Thyroid gland (tissue), 4 donors: ENCODE measurements around the gene LOXL1. TPM values are rescaled to one million over a fixed set of nuclear protein-coding genes. Genes with fewer than 3 reads are reported as not detected.

Experiments
- DNase-seq, 2 donors: peaks; one replicate each; pipeline ENCODE4 v3.0.0-alpha.2; 2019
- H3K27ac ChIP-seq, 3 donors: fragments of 200-600 bp; sonication (generic); 1 replicate in 2 of 3; 2 replicates in 1 of 3; pipeline ENCODE4 v1.5.1; 2016 to 2019; ENCODE audit warnings: mild to moderate bottlenecking in 1 of 3, moderate library complexity in 1 of 3
- H3K27me3 ChIP-seq: fragments of 200-600 bp; sonication (generic); one replicate; pipeline ENCODE4 v1.5.1; 2019
- H3K36me3 ChIP-seq, 2 donors: fragments of 200-600 bp; sonication (generic); one replicate each; pipeline ENCODE4 v1.5.1; 2016 to 2019
- H3K4me1 ChIP-seq, 2 donors: fragments of 200-600 bp; sonication (generic); one replicate each; pipeline ENCODE4 v1.5.1; 2017 to 2019
- H3K4me3 ChIP-seq, 3 donors: fragments of 200-600 bp; sonication (generic); replicated peaks in 1 of 3; 1 replicate in 2 of 3; 2 replicates in 1 of 3; pipeline ENCODE4 v1.5.1; 2016; ENCODE audit warnings: mild to moderate bottlenecking in 1 of 3
- H3K9me3 ChIP-seq: fragments of 200-600 bp; sonication (generic); one replicate; pipeline ENCODE4 v1.5.1; 2017
- CTCF ChIP-seq, 6 experiments: fragments of 200-600 bp in 3 of 6; fragments of 450-650 bp in 3 of 6; sonication (generic) in 3 of 6; IDR thresholded peaks; one replicate each; pipeline ENCODE4 v1.5.1; 2016 to 2019; ENCODE audit warnings: antibody characterized with exemption in 6 of 6, mild to moderate bottlenecking in 2 of 6, inconsistent platforms in 1 of 6, moderate library complexity in 1 of 6
- POLR2A ChIP-seq, 2 donors: fragments of 450-650 bp; IDR thresholded peaks; one replicate each; pipeline ENCODE4 v1.6.1; 2017; ENCODE audit warnings: antibody characterized with exemption in 2 of 2, mild to moderate bottlenecking in 2 of 2, moderate library complexity in 1 of 2
- WGBS, 2 donors: methylation state at CpG; one replicate each; pipeline ENCODE4 v1.1.5; 2017; 5-methylcytosine and 5-hydroxymethylcytosine counted together
- intact Hi-C: fragments of 100-400 bp; cut with DNase I; formaldehyde crosslinking; loops from one replicate; pipeline ENCODE4 v1.15.1; 2023
- total RNA-seq, 4 donors: library from RNA; depleted of rRNA; stranded (reverse); fragments of >200 nt; gene quantifications; one replicate each; pipeline ENCODE4 v1.2.3, GENCODE V29; 2016

The LOXL1 gene
- total RNA-seq, 4 donors from 2014 or later = 9.9 to 15.2 (median 12.0) TPM

GRCh38 chr15:73900095-73900712, 26.1 kb upstream of the LOXL1 start:
- no peak for DNase-seq
- Histone ChIP-seq H3K36me3 (no peaks in the 10 kb centered on the region), H3K27me3 (no peaks in the 10 kb centered on the region), H3K4me3 (no peak overlapping the region), H3K4me1 (no peaks in the 10 kb centered on the region), H3K27ac (no peak overlapping the region), H3K9me3 (no peaks in the 10 kb centered on the region)
- intact Hi-C loops = loop anchor here (10.0 kb wide), 1 partner anchor 195 kb away; no protein-coding TSS in a partner anchor
- WGBS, 2 donors = 90 to 93% methylated on average over 8 to 10 of the region's 10 CpGs
- no peak for TF ChIP-seq POLR2A (IDR thresholded peaks at IDR 0.05)

GRCh38 chr15:73901126-73901810, 25.0 kb upstream of the LOXL1 start:
- Histone ChIP-seq H3K36me3 (no peaks in the 10 kb centered on the region), H3K27me3 (no peaks in the 10 kb centered on the region), H3K4me1 (no peaks in the 10 kb centered on the region), H3K27ac (no peak overlapping the region), H3K4me3 (no peak overlapping the region), H3K9me3 (no peaks in the 10 kb centered on the region)
- intact Hi-C loops = loop anchor here (10.0 kb wide), 1 partner anchor 196 kb away; no protein-coding TSS in a partner anchor
- WGBS, 2 donors = 92 to 95% methylated on average over 7 of the region's 7 CpGs
- TF ChIP-seq POLR2A (IDR thresholded peaks at IDR 0.05) = no peak
- no peak for TF ChIP-seq CTCF (IDR thresholded peaks at IDR 0.05)
- DNase-seq = no peak

GRCh38 chr15:73902121-73903020, 23.9 kb upstream of the LOXL1 start:
- no peaks in the 10 kb centered on the region for H3K36me3 ChIP-seq
- WGBS, 2 donors = 48 to 62% methylated on average over 10 to 11 of the region's 11 CpGs
- DNase-seq = no peak
- no peak overlapping the region for H3K27ac ChIP-seq
- H3K27me3 ChIP-seq = no peaks in the 10 kb centered on the region
- H3K4me1 ChIP-seq = no peaks in the 10 kb centered on the region
- no peaks in the 10 kb centered on the region for H3K9me3 ChIP-seq
- intact Hi-C loops = loop anchor here (10.0 kb wide), 1 partner anchor 198 kb away; no protein-coding TSS in a partner anchor
- no peak for TF ChIP-seq CTCF (IDR thresholded peaks at IDR 0.05)
- TF ChIP-seq POLR2A (IDR thresholded peaks at IDR 0.05) = no peak
- H3K4me3 ChIP-seq = no peak overlapping the region

GRCh38 chr15:73904026-73904815, 22.0 kb upstream of the LOXL1 start:
- DNase-seq = no peak
- Histone ChIP-seq H3K36me3 (no peaks in the 10 kb centered on the region), H3K4me3 (no peak overlapping the region), H3K9me3 (no peaks in the 10 kb centered on the region), H3K4me1 (no peaks in the 10 kb centered on the region), H3K27ac (no peak overlapping the region), H3K27me3 (no peaks in the 10 kb centered on the region)
- intact Hi-C loops = loop anchor here (10.0 kb wide), 1 partner anchor 199 kb away; no protein-coding TSS in a partner anchor
- TF ChIP-seq POLR2A (IDR thresholded peaks at IDR 0.05) (no peak), CTCF (IDR thresholded peaks at IDR 0.05) (no peak)
- WGBS, 2 donors = 87 to 90% methylated on average over 8 to 9 of the region's 9 CpGs
